HG03060 (cell line): ENCODE results near the gene ASAH2B.

Source experiments
- ATAC-seq: cut with Tn5 transposase; IDR thresholded peaks from one replicate; pipeline ENCODE4 v1.9.1; 2021; ENCODE audit warnings: low read depth, moderate number of reproducible peaks; ENCODE audit not compliant: unreplicated experiment

The ASAH2B gene

GRCh38 chr10:50796693-50797092, 57.0 kb downstream of the ASAH2B start:
- no peak for ATAC-seq

GRCh38 chr10:50798297-50798696, 58.6 kb downstream of the ASAH2B start:
- no peak for ATAC-seq

GRCh38 chr10:50799595-50799994, 59.9 kb downstream of the ASAH2B start:
- ATAC-seq, result no peak

DNA sequence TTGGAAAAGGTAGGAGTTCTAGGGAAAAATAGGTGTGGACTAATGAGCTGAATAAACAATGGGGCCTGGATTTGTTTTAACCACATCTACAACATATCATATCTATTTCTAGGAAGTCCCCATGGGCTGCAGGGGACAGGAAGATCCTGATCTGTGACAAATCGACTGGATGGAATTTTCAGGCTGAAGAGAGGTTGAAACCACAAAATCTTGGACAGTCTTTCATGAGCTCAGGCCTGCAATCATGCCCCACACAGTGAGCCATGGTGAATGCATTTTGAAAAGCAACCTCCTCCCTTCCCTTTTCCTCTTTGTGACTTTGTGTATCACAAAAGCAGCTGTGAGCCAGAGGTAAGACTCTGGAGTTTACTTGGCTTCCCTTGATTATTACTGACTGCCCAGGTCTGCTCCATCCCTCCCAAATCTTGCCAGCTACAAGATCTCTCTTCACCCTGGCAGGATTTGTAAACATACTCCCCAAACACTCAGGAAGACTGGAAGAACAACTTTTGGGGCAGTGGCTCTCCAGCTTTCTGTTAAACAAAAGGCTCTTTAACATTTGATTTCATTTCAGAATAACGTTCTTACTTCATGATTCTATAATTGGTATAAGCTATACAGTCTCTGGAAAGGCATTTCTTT, 66.4 kb downstream of the ASAH2B start:
- no peak for ATAC-seq

DNA sequence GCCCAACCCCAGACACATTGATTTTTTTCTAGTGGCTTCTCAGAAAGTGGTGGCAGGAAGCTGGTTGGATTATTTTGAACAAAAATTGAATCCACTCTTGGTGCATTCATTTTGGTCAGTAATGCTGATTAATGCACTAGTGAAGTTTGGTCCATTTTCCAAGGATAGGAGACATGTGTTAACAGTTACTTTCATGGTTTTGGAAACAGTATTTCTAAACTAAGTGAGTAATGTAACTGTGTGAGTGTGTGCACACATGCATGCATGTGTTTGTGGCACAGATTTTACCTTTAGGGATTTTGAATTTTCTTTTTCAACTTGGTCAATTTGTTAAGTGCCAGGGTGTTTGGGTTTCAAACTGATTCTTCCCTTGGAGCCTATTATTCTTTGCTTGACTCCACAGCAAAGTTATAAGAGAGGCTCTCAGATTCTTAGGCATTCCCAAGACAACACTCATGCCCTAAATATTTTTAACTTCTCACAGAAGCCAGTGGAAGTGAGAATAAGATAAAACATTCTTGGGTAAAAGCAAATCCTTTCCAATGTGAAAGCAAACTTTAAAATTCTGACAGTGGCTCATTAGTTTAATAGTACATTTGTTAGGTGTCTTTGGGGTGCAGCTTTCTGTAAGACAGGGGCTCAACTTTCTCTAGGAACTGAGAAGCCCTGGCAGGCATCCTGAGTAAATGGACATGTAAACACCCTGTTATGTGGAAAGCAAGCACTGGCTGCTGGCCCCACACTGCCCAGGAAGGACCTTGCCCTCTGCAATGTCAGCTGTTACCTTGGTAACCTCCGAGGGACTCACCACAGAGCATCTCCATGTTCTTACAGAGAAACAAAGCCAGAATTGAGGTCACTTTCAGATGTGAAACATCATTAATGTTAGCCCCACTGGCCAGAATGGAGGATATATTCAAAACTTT, 68.4 kb downstream of the ASAH2B start:
- ATAC-seq, result no peak
